Smooth muscle cell of the pulmonary artery (primary cell): ENCODE data around the gene RPL36AL. TPM values are rescaled to one million over a fixed set of nuclear protein-coding genes. Genes with fewer than 3 reads are reported as not detected.

Experiments
- total RNA-seq: library from RNA; depleted of rRNA; stranded (reverse); fragments of >200 nt; gene quantifications from 2 replicates; pipeline ENCODE4 v1.2.3, GENCODE V29; 2014

Gene RPL36AL
- 195 and 247 TPM in 2 replicates for total RNA-seq

DNA sequence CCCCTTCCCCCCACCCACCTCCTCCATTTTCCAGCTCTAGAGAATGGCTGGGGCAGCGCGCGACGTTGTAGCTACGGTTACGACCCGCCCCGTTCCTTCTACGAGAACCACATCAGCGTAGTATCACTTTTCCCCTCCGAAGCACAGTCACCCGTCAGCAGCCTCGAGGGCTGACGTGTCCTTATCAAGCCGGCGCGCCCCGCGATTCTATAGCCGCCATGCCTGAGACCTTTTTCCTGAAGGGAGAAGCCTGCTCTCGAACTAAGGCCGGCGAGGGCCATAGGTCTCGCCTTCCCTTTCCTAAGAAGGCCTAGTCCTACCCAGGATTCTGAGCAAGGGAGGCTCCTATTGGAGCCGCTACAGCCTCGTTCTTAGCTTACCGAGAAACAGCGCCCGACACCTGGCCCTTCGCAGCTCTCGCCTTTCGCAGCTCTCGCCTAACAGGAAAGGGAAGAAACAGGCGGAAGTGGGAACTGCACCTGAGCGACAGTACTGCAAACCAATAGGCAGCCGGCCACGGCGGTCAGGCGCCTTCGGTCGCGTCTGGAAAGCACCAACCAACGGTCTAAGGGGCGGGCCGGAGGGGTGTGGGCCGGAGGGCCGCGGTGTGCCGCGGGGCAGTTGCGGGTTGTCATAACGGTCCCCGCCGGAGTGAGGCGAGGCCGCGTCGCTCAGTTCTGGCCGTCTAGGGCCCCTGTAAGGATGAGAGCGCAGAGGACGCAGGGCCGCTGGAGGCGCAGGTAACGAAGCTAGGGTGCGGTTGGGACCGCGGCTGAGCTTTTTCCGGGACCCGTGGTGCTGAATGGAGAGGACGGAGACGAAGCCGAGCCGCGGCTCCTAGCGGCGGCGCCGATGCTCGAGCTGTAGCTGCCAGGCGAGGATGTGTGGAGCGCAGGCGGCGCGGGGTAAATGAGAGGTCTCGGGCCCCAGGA lies at the start of gene RPL36AL, which contains the start of gene MGAT2:
Gene RPL36AL, minus strand, starts transcription at position 445 of the 932 bp plus-strand sequence. CDS start 1,522 bp downstream, outside the sequence.
Gene MGAT2, plus strand, starts transcription at position 618 of the 932 bp plus-strand sequence. CDS start 470 bp downstream, outside the sequence.

DNA sequence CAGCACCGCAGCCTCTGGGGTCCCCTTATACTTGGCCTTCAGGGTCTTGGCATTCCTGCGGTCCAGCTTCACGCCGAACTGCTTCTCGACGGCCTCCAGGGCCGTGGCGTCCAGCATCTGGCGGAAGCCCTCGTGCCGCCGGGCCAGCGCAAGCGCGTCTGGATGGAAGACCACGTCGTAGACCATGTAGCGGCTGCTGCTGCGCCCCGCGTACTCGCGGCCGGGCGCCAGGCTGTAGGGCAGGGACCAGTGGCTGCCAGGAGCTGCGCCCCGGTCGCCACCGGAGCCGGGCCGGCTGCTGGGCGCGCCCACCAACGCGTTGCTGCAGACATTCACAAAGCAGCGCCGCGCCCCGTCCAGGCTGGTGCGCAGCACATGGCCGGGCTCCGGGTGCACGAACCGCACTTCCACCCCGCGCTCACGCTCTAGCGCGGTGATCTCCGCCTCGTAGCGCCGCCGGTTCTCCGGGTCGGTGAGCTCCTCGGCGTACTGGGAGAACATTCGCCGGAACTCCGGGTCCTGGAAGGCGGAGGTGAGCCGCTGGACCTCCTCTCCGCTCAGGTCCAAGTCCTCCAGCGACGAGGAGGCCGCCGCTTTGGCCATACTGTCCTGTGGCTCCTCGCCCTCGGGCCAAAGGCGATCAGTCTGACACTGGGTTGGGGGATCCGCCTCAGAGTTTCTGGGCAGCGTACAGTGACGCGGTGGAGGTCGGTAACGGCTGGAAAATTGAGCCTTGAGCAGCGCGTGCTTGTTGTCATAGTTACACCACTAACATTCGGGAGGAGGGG lies 14.3 kb upstream of the RPL36AL start, which contains the start of gene DNAAF2:
Gene DNAAF2, minus strand, starts transcription at position 698 of the 788 bp plus-strand sequence. Its CDS starts 95 bp downstream, at position 603.

DNA sequence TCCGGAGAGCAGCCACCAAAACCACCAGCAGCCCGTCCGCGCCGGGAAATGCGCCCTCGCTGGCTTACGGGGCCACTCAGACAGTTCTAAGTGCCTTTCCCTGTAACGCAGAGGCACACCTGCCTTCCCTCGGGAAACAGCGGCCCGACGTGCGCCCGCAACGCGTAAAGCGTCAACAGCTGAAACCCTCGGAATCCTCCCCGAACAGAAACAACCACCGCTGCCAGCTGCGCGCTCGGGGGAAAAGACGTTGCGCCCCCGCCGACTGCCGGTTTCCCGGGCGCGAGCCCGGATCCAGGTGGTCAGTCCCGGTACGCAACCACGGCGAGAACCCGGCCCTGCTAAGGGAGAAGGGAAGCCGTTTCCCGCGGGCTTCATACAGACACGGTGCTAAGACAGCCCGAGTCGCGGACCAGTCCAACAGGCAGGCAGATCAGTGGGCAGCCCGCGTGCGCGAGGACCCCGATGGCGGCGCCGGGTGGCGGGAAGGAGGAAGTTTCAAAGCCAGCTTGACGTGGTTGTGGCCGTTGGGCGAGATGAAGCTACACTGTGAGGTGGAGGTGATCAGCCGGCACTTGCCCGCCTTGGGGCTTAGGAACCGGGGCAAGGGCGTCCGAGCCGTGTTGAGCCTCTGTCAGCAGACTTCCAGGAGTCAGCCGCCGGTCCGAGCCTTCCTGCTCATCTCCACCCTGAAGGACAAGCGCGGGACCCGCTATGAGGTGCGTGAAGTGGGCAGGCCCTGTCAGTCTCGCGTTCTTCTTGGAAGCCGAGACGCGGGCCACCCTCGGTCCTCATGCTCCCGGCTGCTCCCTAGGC lies 21.7 kb downstream of the RPL36AL start, which contains the start of gene LRR1:
Gene LRR1, plus strand, starts transcription at position 456 of the 816 bp plus-strand sequence. Its CDS starts 81 bp downstream, at position 537.

DNA sequence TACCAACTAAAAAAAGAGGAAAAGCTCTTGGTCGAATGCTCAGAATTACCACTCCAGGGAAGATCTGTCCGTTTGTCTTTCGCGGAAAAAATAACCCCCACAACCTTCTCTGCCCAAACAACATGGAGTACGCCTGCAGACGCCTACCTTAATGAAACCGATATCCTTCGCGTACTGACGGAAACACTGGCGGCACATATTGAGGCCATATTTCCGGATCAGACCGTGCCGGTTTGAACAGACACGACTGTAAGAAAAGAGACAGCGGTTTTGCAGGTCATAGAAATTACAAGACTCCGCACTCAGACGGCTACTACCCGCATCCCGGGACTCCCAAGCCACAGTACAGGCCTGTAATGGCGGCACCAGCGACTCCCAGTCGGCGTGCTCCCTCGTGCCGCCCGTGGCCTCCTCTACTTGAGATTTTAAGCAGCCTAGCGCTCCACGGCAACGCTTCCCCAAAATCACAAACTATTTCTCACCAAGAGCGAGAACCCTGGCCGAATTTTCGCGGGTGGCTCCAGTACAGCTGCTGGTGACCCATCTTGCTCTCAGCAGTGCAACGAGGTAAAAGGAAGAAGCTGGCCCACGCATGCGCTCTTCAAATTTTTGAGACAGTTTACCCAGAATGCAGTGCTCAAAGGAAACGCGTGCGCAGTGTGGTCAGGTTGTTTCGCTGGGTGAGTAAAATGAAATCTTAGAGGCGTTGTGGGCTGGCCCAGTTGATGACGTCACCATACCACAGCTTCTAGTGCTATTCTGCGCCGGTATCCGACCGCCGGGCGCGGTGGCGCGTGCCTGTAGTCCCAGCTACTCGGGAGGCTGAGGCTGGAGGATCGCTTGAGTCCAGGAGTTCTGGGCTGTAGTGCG lies 34.4 kb downstream of the RPL36AL start, which contains the start of gene RPS29:
Gene RPS29, minus strand, starts transcription at position 578 of the 870 bp plus-strand sequence. Its CDS starts 34 bp downstream, at position 544.

Other genes starting within 250 kb of the RPL36AL start
- 300 and 418 TPM in 2 replicates for gene RPS29, start 34.2 kb downstream of the RPL36AL start, total RNA-seq
- 6.8 and 8.0 TPM in 2 replicates for gene LRR1, start 21.7 kb downstream of the RPL36AL start, total RNA-seq
- 59.7 and 62.3 TPM in 2 replicates for gene MGAT2, start 173 bp upstream of the RPL36AL start, total RNA-seq
- 6.2 and 7.4 TPM in 2 replicates for gene DNAAF2, start 14.6 kb upstream of the RPL36AL start, total RNA-seq
- 2.8 and 5.0 TPM in 2 replicates for gene POLE2, start 67.6 kb upstream of the RPL36AL start, total RNA-seq
- gene KLHDC1, start 72.5 kb upstream of the RPL36AL start, total RNA-seq: 3.4 and 4.0 TPM in 2 replicates
- 93.6 and 97.5 TPM in 2 replicates for gene KLHDC2, start 147.5 kb upstream of the RPL36AL start, total RNA-seq
- gene NEMF, start 232.2 kb upstream of the RPL36AL start, total RNA-seq: 67.0 and 72.1 TPM in 2 replicates